H7 (cell line): ENCODE results near the gene SZRD1. TPM values are rescaled to one million over a fixed set of nuclear protein-coding genes. Genes with fewer than 3 reads are reported as not detected.

ENCODE experiments used
- total RNA-seq: library from RNA; depleted of rRNA; stranded (reverse); fragments of >200 nt; shearing (Covaris generic); gene quantifications from 2 replicates; pipeline ENCODE4 v1.2.3, GENCODE V29; 2014; rRNA removed

The SZRD1 gene
- total RNA-seq, 1 experiment from 2014 or later = 124 TPM

Other genes with a start within 250 kb of the SZRD1 start
- gene EPHA2, start 211.2 kb upstream of the SZRD1 start, total RNA-seq = 43.3 and 63.5 TPM in 2 replicates
- 16.2 and 21.0 TPM in 2 replicates for gene ARHGEF19, start 154.6 kb upstream of the SZRD1 start, total RNA-seq
- gene CPLANE2, start 130.1 kb upstream of the SZRD1 start, total RNA-seq = 6.4 and 9.1 TPM in 2 replicates
- gene FBXO42, start 14.8 kb upstream of the SZRD1 start, total RNA-seq = 38.9 and 40.4 TPM in 2 replicates
- gene SPATA21, start 70.2 kb downstream of the SZRD1 start, total RNA-seq = 0.07 TPM in 1 of 2 replicates, not detected in the other
- 69.5 and 80.0 TPM in 2 replicates for gene NECAP2, start 73.5 kb downstream of the SZRD1 start, total RNA-seq
- gene RNU1-1, start 147.0 kb downstream of the SZRD1 start, total RNA-seq = under 0.01 TPM in 2 replicates
- 6.8 and 14.4 TPM in 2 replicates for gene NBPF1, start 246.3 kb downstream of the SZRD1 start, total RNA-seq